ENCODE measurements around the gene NR6A1. TPM values are rescaled to one million over a fixed set of nuclear protein-coding genes. Genes with fewer than 3 reads are reported as not detected.

Gene NR6A1
- total RNA-seq, 1 donor from 2014 or later: 1.7 TPM

- ATAC-seq: no peak
Measured at GRCh38 chr9:124723352-124723751, 47.8 kb downstream of the NR6A1 start.

- no peak for ATAC-seq
Measured at GRCh38 chr9:124721109-124721906, 49.8 kb downstream of the NR6A1 start.

- no peak for ATAC-seq
Measured at GRCh38 chr9:124720429-124721108, 50.5 kb downstream of the NR6A1 start.

- ATAC-seq: no peak
Measured at GRCh38 chr9:124718928-124719327, 52.2 kb downstream of the NR6A1 start.

GRCh38 chr9:124717597-124717996, 53.5 kb downstream of the NR6A1 start:
- ATAC-seq: no peak

GRCh38 chr9:124716808-124717207, 54.3 kb downstream of the NR6A1 start:
- ATAC-seq: peak; percentile 64

DNA sequence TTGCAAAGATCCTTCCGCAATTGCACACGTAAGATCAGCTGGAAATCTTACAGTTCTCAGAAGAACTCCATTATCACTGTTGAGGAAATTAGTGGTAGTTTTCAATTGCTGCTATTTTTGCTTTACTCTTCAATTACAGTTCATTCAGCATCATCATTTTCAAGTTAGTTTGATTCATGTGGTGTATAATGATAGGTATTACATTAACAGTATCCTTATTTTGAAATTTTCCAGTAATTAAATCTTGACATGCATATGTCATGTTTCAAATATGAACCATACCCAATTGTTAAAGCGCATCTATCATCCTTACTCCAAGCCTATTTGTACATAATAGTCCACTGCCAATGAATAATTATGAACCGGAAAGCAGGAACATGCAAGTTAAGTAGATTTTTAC, 60.3 kb downstream of the NR6A1 start:
- ATAC-seq: no peak

DNA sequence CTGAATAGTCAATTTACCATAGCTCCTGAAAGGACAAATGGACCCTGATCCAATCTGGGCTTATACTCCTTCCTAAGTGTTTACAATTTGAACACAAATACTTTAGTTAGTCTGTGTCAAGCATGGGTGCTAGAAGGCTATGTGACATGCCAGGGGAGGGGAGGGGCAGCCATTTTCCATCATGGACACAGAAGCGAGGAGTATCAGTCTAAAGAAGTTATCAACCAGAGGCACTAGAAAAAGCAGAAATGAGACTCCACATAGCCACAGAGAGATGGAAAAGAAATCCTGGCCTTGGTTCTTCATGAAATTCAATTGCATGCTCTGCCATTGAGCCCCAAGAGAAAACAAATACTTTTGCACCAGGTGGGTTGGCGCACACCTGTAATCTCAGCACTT, 61.8 kb downstream of the NR6A1 start:
- ATAC-seq: no peak

GRCh38 chr9:124708633-124709291, 62.3 kb downstream of the NR6A1 start:
- ATAC-seq: no peak

DNA sequence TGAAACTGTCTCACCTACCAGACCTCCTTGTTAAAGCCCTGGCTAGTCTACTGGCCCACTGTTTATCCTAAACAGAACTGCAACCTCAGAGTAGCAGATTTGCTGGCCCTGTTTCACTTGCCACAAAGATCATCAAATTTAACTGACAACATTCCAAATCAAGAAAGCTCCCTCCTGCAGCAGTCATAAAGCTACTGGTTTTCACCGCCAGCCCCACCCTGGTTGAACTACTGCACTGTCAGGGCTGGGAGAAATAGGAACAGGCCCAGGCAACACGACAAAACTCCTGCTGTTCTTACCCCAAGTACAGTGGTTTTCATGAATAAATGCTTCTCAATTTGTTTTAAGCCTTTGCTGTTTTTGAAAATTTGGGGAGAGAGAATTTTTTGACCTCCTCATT, 63.0 kb downstream of the NR6A1 start:
- ATAC-seq: no peak

- ATAC-seq: no peak
Measured at GRCh38 chr9:124707666-124708065, 63.4 kb downstream of the NR6A1 start.

GRCh38 chr9:124706685-124707084, 64.4 kb downstream of the NR6A1 start:
- ATAC-seq: no peak

DNA sequence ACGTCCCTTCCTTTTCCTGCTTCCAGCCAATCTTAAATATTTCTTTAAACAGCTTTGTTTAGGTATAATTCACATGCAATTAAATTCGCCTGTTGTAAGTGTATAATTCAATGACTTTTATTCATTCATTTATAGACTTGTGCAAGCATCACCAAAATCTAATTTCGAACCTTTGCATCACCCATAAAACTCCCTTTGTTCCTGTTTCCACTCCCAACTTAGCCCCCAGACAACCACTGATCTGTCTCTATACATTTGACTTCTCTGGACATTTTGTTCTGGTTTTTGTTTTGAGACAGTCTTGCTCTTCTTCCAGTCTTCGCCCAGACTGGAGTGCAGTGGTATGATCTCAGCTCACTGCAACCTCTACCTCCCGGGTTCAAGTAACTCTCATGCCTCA, 71.5 kb downstream of the NR6A1 start:
- ATAC-seq: no peak

DNA sequence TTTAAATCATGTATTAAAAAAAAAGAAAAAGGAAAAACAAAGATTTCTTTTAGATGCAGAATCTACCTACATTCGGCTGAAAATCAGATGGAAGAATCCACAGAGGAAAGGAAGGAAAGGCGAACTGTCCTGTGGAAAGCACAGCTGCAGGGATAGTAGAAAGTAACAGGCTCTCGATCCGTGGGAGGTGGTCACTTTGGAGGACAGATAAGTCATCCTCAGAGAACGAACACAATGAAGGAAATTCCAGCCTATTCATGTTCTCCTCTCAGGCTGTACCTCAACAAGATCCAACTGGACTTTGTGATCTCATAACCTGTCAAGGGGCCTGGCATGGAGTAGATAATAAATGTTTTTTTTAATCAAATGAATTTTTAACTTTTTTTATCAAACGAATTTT, 72.8 kb downstream of the NR6A1 start:
- ATAC-seq: no peak

DNA sequence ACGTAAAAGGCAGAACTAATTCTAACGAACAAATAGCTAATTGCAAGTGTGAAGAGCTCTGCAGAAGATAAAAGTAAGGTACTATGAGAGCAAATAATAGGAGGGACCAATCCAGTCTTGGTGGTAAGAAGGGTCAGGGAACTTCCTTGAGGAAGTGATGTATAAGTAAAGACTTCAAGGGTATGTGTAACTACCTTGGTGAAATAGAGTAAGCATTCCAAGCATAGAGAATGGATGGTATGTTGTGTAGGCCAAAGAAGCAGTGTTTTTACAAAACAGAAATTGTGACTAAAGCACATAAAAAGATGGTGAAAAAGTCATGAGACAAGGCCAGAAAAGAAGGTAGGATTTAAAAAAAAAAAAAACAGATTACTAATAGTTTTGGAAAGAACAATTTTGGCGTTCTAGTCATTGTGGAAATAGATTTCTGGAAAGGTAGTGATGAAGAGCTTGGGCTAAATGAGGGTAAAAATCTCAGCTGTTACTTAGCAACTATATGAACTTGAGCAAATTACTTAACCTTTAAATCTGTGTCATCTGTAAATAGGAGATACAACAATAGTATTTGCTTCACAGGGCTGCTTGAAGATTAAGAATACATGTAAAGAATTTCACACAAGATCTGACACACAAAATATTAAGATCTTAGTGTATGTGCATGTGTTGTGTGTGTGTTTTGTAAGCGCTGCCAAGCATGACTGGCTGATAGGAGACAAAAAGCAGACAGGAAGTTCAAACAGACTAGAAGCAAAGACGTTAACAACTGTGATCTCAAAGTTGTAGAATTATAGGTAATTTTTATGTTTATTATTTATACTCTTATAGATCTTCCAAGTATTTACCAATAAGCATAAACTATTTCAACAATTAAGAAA, 73.5 kb downstream of the NR6A1 start:
- no peak for ATAC-seq

GRCh38 chr9:124696101-124696500, 75.0 kb downstream of the NR6A1 start:
- no peak for ATAC-seq

DNA sequence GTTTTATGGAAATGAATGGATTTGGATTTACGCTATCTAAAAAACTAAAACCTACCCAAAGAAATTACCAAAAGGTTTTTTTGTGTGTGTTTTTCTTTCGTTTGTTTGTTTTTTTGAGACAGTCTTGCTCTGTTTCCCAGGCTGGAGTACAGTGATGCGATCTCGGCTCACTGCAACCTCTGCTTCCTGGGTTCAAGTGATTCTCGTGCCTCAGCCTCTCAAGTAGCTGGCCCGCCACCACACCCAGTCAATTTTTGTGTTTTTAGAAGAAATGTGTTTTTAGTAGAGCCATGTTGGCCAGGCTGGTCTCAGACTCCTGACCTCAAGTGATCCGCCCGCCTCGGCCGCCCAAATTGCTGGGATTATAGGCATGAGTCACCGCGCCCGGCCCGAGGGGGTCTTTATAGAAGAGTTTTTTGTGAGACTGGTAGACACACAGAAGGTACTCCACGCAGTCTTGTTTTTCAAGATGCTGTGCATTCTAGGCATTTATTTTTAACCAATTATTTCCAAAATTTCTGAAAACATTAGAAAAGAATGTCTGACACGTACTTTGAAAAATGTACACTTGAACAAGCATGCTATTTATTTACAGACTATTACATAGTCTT, 75.7 kb downstream of the NR6A1 start:
- no peak for ATAC-seq

DNA sequence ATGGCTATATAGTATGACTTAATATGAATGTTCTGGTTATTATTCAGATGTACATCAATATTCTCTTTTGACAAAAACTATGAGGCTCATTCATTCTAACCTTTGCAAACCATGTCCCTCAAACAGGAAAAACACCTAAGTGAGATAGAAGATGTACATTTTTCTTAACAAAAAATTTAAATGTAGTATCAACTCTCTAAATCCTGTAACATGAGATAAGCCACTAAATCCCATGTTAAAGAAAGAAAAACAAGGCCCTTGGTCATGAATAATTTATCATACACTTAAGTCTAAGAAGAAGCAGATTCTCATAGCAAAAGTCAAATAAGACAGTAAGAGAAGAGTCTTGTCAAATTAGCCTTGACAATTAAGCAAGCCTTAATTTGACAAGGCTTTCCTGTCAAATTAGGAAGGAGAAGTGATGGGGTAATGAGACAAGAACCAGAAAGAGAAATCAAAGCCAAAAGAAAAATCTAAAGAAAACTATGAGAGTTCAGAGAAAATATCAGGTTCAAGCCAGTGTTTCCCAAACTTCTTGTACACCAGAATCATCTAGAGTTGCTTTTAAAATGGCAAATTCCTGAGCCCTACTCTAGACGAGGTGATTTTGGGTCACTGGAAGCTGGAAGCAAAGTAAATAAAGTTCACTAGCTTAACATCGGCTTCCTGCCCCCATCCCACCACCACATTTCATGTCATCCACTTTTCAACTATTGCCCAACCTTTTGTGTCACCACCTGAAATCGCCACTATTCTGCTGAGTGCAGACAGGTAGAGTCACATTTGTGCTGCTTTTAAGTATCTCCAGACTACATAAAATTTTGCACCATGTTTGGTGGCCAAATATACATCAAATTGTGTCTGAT, 76.5 kb downstream of the NR6A1 start:
- no peak for ATAC-seq

- ATAC-seq: no peak
Measured at GRCh38 chr9:124693403-124693802, 77.7 kb downstream of the NR6A1 start.

DNA sequence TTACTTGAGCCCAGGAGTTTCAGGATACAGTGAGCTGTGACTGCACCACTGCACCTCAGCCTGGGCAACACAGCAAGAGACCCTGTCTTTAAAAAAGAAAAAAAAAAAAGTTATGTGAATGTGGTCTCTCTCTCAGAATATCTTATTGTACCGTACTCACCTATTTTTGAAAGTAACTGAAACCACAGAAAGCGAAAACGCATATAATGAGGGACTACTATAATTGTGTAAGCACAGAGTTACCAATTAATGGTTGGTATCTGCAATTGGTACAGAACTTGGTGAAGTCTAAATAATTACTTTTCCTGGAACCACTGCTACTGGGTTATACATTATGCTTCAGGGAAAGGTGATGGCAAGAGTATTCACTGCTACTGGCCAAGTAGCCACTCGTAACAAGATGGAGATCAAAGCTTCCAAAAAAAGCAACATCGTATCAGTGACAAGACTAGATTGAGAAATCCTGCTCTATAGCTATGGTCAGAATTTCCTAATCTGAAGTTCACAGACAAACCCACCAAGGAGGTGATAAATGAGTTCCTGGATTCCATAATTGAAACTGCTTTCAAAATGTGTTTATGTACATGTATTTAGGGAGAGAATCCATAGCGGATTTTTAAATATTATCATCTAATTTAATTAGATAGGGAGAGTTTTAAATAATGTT, 82.7 kb downstream of the NR6A1 start:
- no peak for ATAC-seq

GRCh38 chr9:124686918-124687317, 84.2 kb downstream of the NR6A1 start:
- ATAC-seq: no peak

Measured in esophagus mucosa (tissue), 1 donor.